Thyroid gland (tissue), 4 donors: ENCODE results near the gene FAM9A. TPM values are rescaled to one million over a fixed set of nuclear protein-coding genes. Genes with fewer than 3 reads are reported as not detected.

Experiments
- DNase-seq, 2 donors: peaks; one replicate each; pipeline ENCODE4 v3.0.0-alpha.2; 2019
- H3K27ac ChIP-seq, 3 donors: fragments of 200-600 bp; sonication (generic); 1 replicate in 2 of 3; 2 replicates in 1 of 3; pipeline ENCODE4 v1.5.1; 2016 to 2019; ENCODE audit warnings: mild to moderate bottlenecking in 1 of 3, moderate library complexity in 1 of 3
- H3K27me3 ChIP-seq: fragments of 200-600 bp; sonication (generic); one replicate; pipeline ENCODE4 v1.5.1; 2019
- H3K36me3 ChIP-seq, 2 donors: fragments of 200-600 bp; sonication (generic); one replicate each; pipeline ENCODE4 v1.5.1; 2016 to 2019
- H3K4me1 ChIP-seq, 2 donors: fragments of 200-600 bp; sonication (generic); one replicate each; pipeline ENCODE4 v1.5.1; 2017 to 2019
- H3K4me3 ChIP-seq, 3 donors: fragments of 200-600 bp; sonication (generic); replicated peaks in 1 of 3; 1 replicate in 2 of 3; 2 replicates in 1 of 3; pipeline ENCODE4 v1.5.1; 2016; ENCODE audit warnings: mild to moderate bottlenecking in 1 of 3
- H3K9me3 ChIP-seq: fragments of 200-600 bp; sonication (generic); one replicate; pipeline ENCODE4 v1.5.1; 2017
- POLR2A ChIP-seq, 2 donors: fragments of 450-650 bp; IDR thresholded peaks; one replicate each; pipeline ENCODE4 v1.6.1; 2017; ENCODE audit warnings: antibody characterized with exemption in 2 of 2, mild to moderate bottlenecking in 2 of 2, moderate library complexity in 1 of 2
- WGBS, 2 donors: methylation state at CpG; one replicate each; pipeline ENCODE4 v1.1.5; 2017; 5-methylcytosine and 5-hydroxymethylcytosine counted together
- intact Hi-C: fragments of 100-400 bp; cut with DNase I; formaldehyde crosslinking; loops from one replicate; pipeline ENCODE4 v1.15.1; 2023
- total RNA-seq, 4 donors: library from RNA; depleted of rRNA; stranded (reverse); fragments of >200 nt; gene quantifications; one replicate each; pipeline ENCODE4 v1.2.3, GENCODE V29; 2016
- TF ChIP-seq, protein P1 (sequence below), 6 experiments: fragments of 200-600 bp in 3 of 6; fragments of 450-650 bp in 3 of 6; sonication (generic) in 3 of 6; IDR thresholded peaks; one replicate each; pipeline ENCODE4 v1.5.1; 2016 to 2019; ENCODE audit warnings: antibody characterized with exemption in 6 of 6, mild to moderate bottlenecking in 2 of 6, inconsistent platforms in 1 of 6, moderate library complexity in 1 of 6

Gene FAM9A
- total RNA-seq, result not detected

DNA sequence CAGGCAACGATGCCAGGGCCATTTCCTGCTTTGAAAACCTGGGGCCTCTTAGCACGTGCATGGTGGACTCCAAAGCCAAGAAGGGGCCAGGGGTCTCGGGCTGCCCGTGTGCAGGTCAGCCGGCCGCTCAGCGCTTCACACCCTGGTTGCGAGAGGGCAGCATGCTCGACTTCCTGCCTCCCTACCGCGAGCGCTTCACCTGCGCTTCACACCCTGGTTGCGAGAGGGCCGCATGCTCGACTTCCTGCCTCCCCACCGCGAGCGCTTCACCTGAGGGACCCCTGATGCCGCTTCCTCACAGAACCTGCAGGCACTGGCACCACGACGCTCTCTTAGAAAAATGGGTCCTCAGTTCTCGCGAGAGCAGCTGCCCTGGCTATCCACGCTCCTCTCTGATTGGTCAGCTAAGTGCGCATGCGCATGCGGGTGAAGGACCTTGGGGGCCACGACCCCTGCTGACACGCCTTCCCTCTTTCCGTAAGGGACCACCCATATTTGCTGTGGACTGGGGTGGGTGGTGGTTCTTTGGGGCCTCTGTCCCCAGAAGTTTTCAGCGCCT is at the start of gene FAM9A:
Gene FAM9A, minus strand, starts transcription at position 343 of the 559 bp plus-strand sequence. CDS start 1,212 bp downstream, outside the sequence.
- H3K4me3 ChIP-seq, result no peak within 1 kb of the TSS
- 92 to 98% methylated on average over 23 to 28 of the region's 32 CpGs for WGBS, 2 donors
- no peaks in the 10 kb centered on the region for H3K36me3 ChIP-seq
- no peaks in the 10 kb centered on the region for H3K9me3 ChIP-seq
- H3K27me3 ChIP-seq, result no peaks in the 10 kb centered on the region
- no peak for TF ChIP-seq POLR2A (IDR thresholded peaks at IDR 0.05)
- TF ChIP-seq, protein P1, sequence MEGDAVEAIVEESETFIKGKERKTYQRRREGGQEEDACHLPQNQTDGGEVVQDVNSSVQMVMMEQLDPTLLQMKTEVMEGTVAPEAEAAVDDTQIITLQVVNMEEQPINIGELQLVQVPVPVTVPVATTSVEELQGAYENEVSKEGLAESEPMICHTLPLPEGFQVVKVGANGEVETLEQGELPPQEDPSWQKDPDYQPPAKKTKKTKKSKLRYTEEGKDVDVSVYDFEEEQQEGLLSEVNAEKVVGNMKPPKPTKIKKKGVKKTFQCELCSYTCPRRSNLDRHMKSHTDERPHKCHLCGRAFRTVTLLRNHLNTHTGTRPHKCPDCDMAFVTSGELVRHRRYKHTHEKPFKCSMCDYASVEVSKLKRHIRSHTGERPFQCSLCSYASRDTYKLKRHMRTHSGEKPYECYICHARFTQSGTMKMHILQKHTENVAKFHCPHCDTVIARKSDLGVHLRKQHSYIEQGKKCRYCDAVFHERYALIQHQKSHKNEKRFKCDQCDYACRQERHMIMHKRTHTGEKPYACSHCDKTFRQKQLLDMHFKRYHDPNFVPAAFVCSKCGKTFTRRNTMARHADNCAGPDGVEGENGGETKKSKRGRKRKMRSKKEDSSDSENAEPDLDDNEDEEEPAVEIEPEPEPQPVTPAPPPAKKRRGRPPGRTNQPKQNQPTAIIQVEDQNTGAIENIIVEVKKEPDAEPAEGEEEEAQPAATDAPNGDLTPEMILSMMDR (IDR thresholded peaks at IDR 0.05), result no peak
- H3K27ac ChIP-seq, result no peak within 1 kb of the TSS
- intact Hi-C loops, result no loop called here
- no peaks in the 10 kb centered on the region for H3K4me1 ChIP-seq
- no peak for DNase-seq

DNA sequence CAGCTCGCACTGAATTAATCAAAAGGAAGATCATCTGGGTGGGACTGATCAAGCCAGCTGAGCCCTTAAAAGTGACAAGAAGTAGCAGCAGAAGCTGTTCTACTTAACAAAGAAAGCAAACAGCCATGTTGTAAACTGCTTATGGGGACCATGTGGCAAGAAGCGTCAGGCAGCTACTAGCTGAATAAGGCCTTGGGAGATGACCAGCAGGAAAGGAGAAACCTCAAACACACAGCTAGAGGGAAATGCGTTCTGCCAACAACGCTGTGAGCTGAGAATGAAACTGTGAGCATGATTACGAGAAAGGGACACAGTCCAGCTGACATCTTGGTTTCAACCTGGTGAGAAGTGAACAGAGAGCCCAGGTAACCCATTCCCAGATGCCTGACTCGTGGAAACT is 49.3 kb upstream of the FAM9A start:
- H3K36me3 ChIP-seq, result no peaks in the 10 kb centered on the region
- WGBS, 2 donors, result 90 to 95% methylated on average over 4 to 6 of the region's 6 CpGs
- no peak overlapping the region for H3K27ac ChIP-seq
- no peaks in the 10 kb centered on the region for H3K9me3 ChIP-seq
- no peak overlapping the region for H3K4me3 ChIP-seq
- no peaks in the 10 kb centered on the region for H3K4me1 ChIP-seq
- TF ChIP-seq, protein P1 (IDR thresholded peaks at IDR 0.05), result no peak
- no peak for TF ChIP-seq POLR2A (IDR thresholded peaks at IDR 0.05)
- no peak for DNase-seq
- intact Hi-C loops, result no loop called here
- no peaks in the 10 kb centered on the region for H3K27me3 ChIP-seq

DNA sequence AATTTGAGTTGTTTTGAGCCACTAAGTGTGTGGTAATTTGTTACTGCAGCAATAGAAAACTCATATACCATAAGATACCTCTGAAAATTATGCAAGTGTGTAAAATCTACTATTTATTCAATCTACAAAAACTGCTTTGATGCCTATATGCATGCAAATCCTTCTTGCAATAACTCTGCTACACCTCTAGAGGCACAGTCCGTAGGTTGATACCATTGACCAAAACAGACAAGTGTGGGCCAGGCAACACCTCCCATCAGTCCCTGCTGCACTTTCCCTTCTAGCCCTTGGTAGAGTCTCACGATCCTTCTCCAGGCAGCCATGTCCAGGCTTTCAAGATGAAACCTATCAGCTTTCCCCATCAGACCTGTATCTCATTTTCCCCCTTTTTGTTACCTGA is 48.8 kb upstream of the FAM9A start:
- WGBS, 2 donors, result 50 to 78% methylated on average over 2 of the region's 2 CpGs
- Histone ChIP-seq H3K36me3 (no peaks in the 10 kb centered on the region), H3K4me3 (no peak overlapping the region), H3K4me1 (no peaks in the 10 kb centered on the region), H3K27ac (no peak overlapping the region), H3K9me3 (no peaks in the 10 kb centered on the region), H3K27me3 (no peaks in the 10 kb centered on the region)
- no peak for DNase-seq
- TF ChIP-seq, protein P1 (IDR thresholded peaks at IDR 0.05), result no peak
- TF ChIP-seq POLR2A (IDR thresholded peaks at IDR 0.05), result no peak
- intact Hi-C loops, result no loop called here

- Histone ChIP-seq H3K4me1 (no peaks in the 10 kb centered on the region), H3K4me3 (no peak overlapping the region), H3K36me3 (no peaks in the 10 kb centered on the region), H3K9me3 (no peaks in the 10 kb centered on the region), H3K27ac (no peak overlapping the region), H3K27me3 (no peaks in the 10 kb centered on the region)
- no peak for DNase-seq
- intact Hi-C loops, result no loop called here
- 79 to 80% methylated on average over 2 of the region's 2 CpGs for WGBS, 2 donors
- TF ChIP-seq POLR2A (IDR thresholded peaks at IDR 0.05), result no peak
- TF ChIP-seq, protein P1 (IDR thresholded peaks at IDR 0.05), result no peak
Observed at GRCh38 chrX:8849458-8849857, 48.3 kb upstream of the FAM9A start.

DNA sequence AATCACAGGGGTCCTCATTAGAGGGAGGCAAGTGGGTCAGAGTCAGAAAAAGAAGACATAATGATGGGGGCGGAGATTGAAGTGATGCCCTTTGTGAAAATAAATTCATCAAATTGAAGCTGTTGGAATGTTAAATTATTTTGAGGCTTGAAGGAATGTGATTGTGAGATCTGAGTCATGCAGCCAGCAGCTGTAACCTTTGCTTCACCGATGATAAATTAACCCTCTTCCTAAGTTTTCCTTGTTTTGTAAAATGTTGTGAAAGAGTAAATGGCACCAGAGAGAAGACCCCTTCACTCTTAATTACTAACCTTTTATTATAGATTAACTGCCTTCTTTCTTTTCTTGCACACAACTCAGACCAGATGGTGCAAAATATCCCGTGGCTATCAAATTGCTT is 47.7 kb upstream of the FAM9A start:
- WGBS, 2 donors, result 60 to 78% methylated on average over 2 to 3 of the region's 3 CpGs
- no peak for DNase-seq
- Histone ChIP-seq H3K27me3 (no peaks in the 10 kb centered on the region), H3K36me3 (no peaks in the 10 kb centered on the region), H3K9me3 (no peaks in the 10 kb centered on the region), H3K4me1 (no peaks in the 10 kb centered on the region), H3K27ac (no peak overlapping the region), H3K4me3 (no peak overlapping the region)
- intact Hi-C loops, result no loop called here
- no peak for TF ChIP-seq POLR2A (IDR thresholded peaks at IDR 0.05)
- TF ChIP-seq, protein P1 (IDR thresholded peaks at IDR 0.05), result no peak
